Ascending aorta (tissue), 2 donors: ENCODE data around the gene KBTBD4. TPM values are rescaled to one million over a fixed set of nuclear protein-coding genes. Genes with fewer than 3 reads are reported as not detected.
A peak's percentile ranks its signal among the peaks of the same experiment; 100 is the strongest.

ENCODE experiments used
- DNase-seq, 2 donors: peaks; one replicate each; pipeline ENCODE4 v3.0.0-alpha.2; 2019; ENCODE audit warnings: low spot score in 2 of 2
- H3K27ac ChIP-seq, 2 donors: fragments of 200-600 bp; sonication (generic); one replicate each; pipeline ENCODE4 v1.5.1; 2016 to 2017; ENCODE audit warnings: mild to moderate bottlenecking in 1 of 2
- H3K27me3 ChIP-seq: fragments of 200-600 bp; sonication (generic); one replicate; pipeline ENCODE4 v1.5.1; 2017
- H3K36me3 ChIP-seq, 2 donors: fragments of 200-600 bp; sonication (generic); one replicate each; pipeline ENCODE4 v1.5.1; 2016
- H3K4me1 ChIP-seq, 2 donors: fragments of 200-600 bp; sonication (generic); one replicate each; pipeline ENCODE4 v1.5.1; 2016 to 2017; ENCODE audit warnings: mild to moderate bottlenecking in 1 of 2
- H3K4me3 ChIP-seq, 2 donors: fragments of 200-600 bp; sonication (generic); one replicate each; pipeline ENCODE4 v1.5.1; 2016 to 2017; ENCODE audit warnings: mild to moderate bottlenecking in 1 of 2
- H3K9me3 ChIP-seq, 2 donors: fragments of 200-600 bp; sonication (generic); one replicate each; pipeline ENCODE4 v1.5.1; 2016
- intact Hi-C: fragments of 100-400 bp; cut with DNase I; formaldehyde crosslinking; loops from one replicate; pipeline ENCODE4 v1.15.1; 2023
- total RNA-seq: library from RNA; depleted of rRNA; stranded (reverse); fragments of >200 nt; gene quantifications from one replicate; pipeline ENCODE4 v1.1.0, GENCODE V29; 2016
- TF ChIP-seq, protein P1 (sequence below), 3 experiments: fragments of 200-600 bp in 2 of 3; fragments of 450-650 bp in 1 of 3; sonication (generic) in 2 of 3; IDR thresholded peaks; one replicate each; pipeline ENCODE4 v1.5.1; 2016 to 2019; ENCODE audit warnings: antibody characterized with exemption in 3 of 3, mild to moderate bottlenecking in 1 of 3, moderate library complexity in 1 of 3

The KBTBD4 gene
- total RNA-seq, 1 donor from 2014 or later = 14.8 TPM

DNA sequence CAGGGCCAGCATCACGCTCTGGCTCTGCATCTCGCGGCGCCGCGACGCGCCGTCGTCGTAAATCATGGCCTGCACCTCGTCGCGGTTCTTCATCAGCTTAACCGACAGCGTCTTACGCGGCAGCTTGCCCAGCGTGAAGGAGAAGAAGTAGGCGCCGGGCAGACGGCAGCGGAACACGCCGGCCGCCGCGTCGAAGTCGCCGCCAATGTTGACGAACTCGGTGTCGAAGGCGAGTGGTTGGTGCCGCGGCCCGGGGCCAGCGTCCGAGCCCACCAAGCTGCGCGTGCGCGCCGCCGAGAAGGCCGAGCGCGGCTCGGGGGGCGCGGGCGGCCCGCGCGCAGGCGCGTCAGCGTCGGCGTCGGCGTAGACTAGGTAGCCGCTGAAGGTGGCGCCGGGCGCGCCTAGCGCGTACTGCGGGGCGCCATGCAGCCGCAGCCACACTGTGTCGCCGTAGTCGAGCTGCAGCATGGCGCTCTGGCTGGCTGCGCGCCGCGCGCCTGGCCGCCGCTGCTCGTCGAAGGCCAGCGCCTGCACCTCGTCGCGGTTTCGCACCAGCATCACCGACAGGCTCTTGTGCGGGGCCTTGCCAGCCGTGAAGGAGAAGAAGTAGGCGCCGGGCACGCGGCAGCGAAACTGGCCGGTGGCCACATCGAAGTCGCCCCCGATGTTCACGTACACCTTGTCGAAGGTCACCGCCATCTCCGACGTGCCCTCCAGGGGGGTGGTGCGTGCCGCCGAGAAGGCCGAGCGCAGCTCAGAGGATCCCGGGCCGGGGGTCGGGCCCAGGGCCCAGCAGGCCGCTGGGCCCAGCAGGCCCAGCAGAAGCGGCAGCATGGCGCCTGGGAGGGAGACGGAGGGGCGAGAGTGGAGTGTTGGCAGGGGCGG, 11.4 kb upstream of the KBTBD4 start:
- H3K4me1 ChIP-seq = no peaks in the 10 kb centered on the region
- no peak for DNase-seq
- H3K27ac ChIP-seq = no peak overlapping the region
- intact Hi-C loops = no loop called here
- H3K9me3 ChIP-seq = no peaks in the 10 kb centered on the region
- H3K4me3 ChIP-seq = peak overlapping the region; percentile 31 to 54
- TF ChIP-seq, protein P1, sequence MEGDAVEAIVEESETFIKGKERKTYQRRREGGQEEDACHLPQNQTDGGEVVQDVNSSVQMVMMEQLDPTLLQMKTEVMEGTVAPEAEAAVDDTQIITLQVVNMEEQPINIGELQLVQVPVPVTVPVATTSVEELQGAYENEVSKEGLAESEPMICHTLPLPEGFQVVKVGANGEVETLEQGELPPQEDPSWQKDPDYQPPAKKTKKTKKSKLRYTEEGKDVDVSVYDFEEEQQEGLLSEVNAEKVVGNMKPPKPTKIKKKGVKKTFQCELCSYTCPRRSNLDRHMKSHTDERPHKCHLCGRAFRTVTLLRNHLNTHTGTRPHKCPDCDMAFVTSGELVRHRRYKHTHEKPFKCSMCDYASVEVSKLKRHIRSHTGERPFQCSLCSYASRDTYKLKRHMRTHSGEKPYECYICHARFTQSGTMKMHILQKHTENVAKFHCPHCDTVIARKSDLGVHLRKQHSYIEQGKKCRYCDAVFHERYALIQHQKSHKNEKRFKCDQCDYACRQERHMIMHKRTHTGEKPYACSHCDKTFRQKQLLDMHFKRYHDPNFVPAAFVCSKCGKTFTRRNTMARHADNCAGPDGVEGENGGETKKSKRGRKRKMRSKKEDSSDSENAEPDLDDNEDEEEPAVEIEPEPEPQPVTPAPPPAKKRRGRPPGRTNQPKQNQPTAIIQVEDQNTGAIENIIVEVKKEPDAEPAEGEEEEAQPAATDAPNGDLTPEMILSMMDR (IDR thresholded peaks at IDR 0.05) = no peak
- H3K27me3 ChIP-seq = no peaks in the 10 kb centered on the region
- H3K36me3 ChIP-seq = no peaks in the 10 kb centered on the region

DNA sequence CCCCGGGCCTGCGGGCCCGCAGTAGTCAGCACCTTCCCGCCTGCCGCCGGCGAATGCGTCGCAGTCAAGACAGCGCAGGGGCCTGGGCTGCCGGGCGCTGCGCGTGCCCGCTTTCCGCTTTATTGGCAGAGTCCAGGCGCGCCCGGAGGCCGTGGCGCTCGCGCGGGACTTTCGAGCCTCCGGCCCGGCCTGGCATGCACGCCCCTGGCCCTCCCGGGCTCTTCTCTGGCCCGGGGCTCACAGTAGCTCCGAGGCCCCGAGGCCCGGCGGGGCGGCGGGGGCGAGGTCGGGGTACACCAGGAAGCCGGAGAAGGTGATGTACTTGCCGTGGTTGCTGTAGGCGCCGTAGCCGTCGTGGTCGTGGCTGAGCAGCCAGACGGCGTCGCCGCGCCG, 10.8 kb upstream of the KBTBD4 start:
- H3K36me3 ChIP-seq = peaks cover 0 to 6% of the 10 kb centered on the region in 2 donors
- intact Hi-C loops = no loop called here
- peak overlapping the region in 1 of 2 donors; percentile 54 for H3K4me3 ChIP-seq
- TF ChIP-seq, protein P1 (IDR thresholded peaks at IDR 0.05) = no peak
- H3K4me1 ChIP-seq = no peaks in the 10 kb centered on the region
- no peak overlapping the region for H3K27ac ChIP-seq
- DNase-seq = no peak
- no peaks in the 10 kb centered on the region for H3K27me3 ChIP-seq
- H3K9me3 ChIP-seq = no peaks in the 10 kb centered on the region

DNA sequence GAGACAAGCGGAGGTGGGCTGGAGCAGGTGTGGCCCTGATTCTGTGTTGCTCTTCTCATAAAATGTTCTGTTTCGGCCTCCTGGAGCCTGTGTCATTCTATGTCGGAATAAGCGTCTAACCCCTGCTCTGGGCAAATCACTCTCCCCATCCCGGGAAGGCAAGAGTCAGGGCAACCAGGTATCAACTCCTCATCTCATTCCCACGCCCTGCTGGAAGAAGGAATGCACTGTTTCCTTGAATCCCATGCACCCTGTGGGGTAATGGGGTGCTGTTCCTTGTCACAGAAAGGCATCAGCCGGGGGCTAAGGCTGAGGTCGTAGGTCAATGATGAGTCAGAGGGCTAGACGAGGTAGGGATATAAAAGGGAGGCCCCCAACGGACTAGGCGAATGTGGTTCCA, 10.3 kb upstream of the KBTBD4 start:
- peaks cover 2 to 10% of the 10 kb centered on the region in 2 donors for H3K36me3 ChIP-seq
- intact Hi-C loops = no loop called here
- DNase-seq = no peak
- H3K27ac ChIP-seq = no peak overlapping the region
- H3K4me3 ChIP-seq = peak overlapping the region in 1 of 2 donors; percentile 54
- H3K27me3 ChIP-seq = no peaks in the 10 kb centered on the region
- no peaks in the 10 kb centered on the region for H3K9me3 ChIP-seq
- TF ChIP-seq, protein P1 (IDR thresholded peaks at IDR 0.05) = no peak
- no peaks in the 10 kb centered on the region for H3K4me1 ChIP-seq

GRCh38 chr11:47587723-47588326, 9.1 kb upstream of the KBTBD4 start:
- TF ChIP-seq, protein P1 (IDR thresholded peaks at IDR 0.05) = no peak
- H3K4me3 ChIP-seq = no peak overlapping the region
- H3K36me3 ChIP-seq = peaks cover 15 to 22% of the 10 kb centered on the region in 2 donors
- no peaks in the 10 kb centered on the region for H3K27me3 ChIP-seq
- DNase-seq = peak in 1 of 2 donors; percentile 18
- no peaks in the 10 kb centered on the region for H3K9me3 ChIP-seq
- no peak overlapping the region for H3K27ac ChIP-seq
- no peaks in the 10 kb centered on the region for H3K4me1 ChIP-seq
- intact Hi-C loops = no loop called here

- intact Hi-C loops = no loop called here
- no peak overlapping the region for H3K27ac ChIP-seq
- no peaks in the 10 kb centered on the region for H3K9me3 ChIP-seq
- no peaks in the 10 kb centered on the region for H3K4me1 ChIP-seq
- H3K36me3 ChIP-seq = peaks cover 21 to 29% of the 10 kb centered on the region in 2 donors
- TF ChIP-seq, protein P1 (IDR thresholded peaks at IDR 0.05) = no peak
- no peak for DNase-seq
- no peaks in the 10 kb centered on the region for H3K27me3 ChIP-seq
- no peak overlapping the region for H3K4me3 ChIP-seq
These were observed 8.4 kb upstream of the KBTBD4 start for GRCh38 chr11:47587039-47587716.
